HL-60 (cell line): ENCODE data around the gene SLC38A10.

Experiments used
- DNase-seq, 2 experiments: peaks; one replicate each; pipeline ENCODE4 v3.0.0-alpha.2; 2010 to 2020; ENCODE audit warnings: low read depth in 1 of 2, low spot score in 1 of 2
- H3K27ac ChIP-seq: fragments of 250-450 bp; sonication (Bioruptor Pico); replicated peaks from 2 replicates; pipeline ENCODE4 v1.5.1; 2020; ENCODE audit warnings: mild to moderate bottlenecking, moderate library complexity
- H3K27me3 ChIP-seq: fragments of 250-450 bp; sonication (Bioruptor Pico); 2 replicates; pipeline ENCODE4 v1.5.1; 2021; ENCODE audit warnings: mild to moderate bottlenecking, moderate library complexity; ENCODE audit not compliant: insufficient read depth, poor library complexity, severe bottlenecking
- H3K4me3 ChIP-seq: replicated peaks from 2 replicates; pipeline ENCODE4 v1.5.1; 2011; ENCODE audit warnings: mild to moderate bottlenecking, control low read depth, low read length; ENCODE audit not compliant: insufficient read depth
- CTCF ChIP-seq: IDR thresholded peaks from one replicate; pipeline ENCODE4 v1.5.1; 2011; ENCODE audit warnings: low read length, control low read depth, inconsistent platforms; ENCODE audit not compliant: insufficient read depth
- GABPA ChIP-seq: IDR thresholded peaks from 2 replicates; pipeline ENCODE4 v1.6.1; 2012; ENCODE audit warnings: low read depth
- POLR2AphosphoS5 ChIP-seq: IDR thresholded peaks from 2 replicates; pipeline ENCODE4 v1.6.1; 2012; ENCODE audit warnings: low read depth
- REST ChIP-seq: IDR thresholded peaks from 2 replicates; pipeline ENCODE4 v1.6.1; 2012; ENCODE audit warnings: low read depth; ENCODE audit not compliant: insufficient replicate concordance
- SPI1 ChIP-seq: IDR thresholded peaks from 2 replicates; pipeline ENCODE4 v1.6.1; 2012; ENCODE audit warnings: low read depth, mild to moderate bottlenecking, borderline replicate concordance

Gene SLC38A10

GRCh38 chr17:81332118-81332834, 37.2 kb upstream of the SLC38A10 start:
- Histone ChIP-seq H3K4me3 (no peak overlapping the region), H3K27me3 (no peaks in the 10 kb centered on the region), H3K27ac (no peak overlapping the region)
- TF ChIP-seq REST (no peak), SPI1 (no peak), CTCF (no peak), POLR2AphosphoS5 (no peak), GABPA (no peak)
- no peak for DNase-seq

DNA sequence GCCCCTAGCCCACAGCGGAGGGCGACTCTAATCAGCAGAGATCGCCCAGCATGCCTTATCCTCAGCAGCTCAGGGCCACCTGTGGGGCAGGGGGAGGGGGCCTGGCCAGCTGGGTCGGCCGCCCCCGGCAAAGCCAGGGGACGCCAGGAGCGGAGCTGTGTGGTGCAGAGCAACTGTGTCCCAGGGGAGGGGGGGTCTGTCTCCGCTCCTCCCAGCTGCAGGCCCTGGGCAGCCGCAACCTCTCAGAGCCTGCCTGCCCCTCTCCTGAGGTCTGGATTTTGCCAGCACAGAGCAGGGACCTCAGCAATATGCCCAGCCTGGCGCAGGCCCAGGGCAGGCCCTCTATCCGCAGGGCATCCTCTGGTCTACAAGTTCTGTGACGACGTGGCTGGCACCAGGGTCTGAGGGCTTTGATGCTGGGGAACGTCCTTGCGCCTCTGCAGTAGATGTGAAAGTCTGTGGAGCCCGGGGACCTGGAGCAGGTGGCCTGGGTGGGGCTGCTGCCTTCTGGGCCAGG, 36.5 kb upstream of the SLC38A10 start:
- no peak for DNase-seq
- Histone ChIP-seq H3K27me3 (no peaks in the 10 kb centered on the region), H3K27ac (no peak overlapping the region), H3K4me3 (no peak overlapping the region)
- TF ChIP-seq POLR2AphosphoS5 (no peak), GABPA (no peak), REST (no peak), CTCF (no peak), SPI1 (no peak)

- H3K27ac ChIP-seq, result no peak overlapping the region
- no peak for DNase-seq
- H3K4me3 ChIP-seq, result no peak overlapping the region
- TF ChIP-seq GABPA (no peak), REST (no peak), CTCF (no peak), SPI1 (no peak), POLR2AphosphoS5 (no peak)
- H3K27me3 ChIP-seq, result no peaks in the 10 kb centered on the region
Measured at GRCh38 chr17:81330884-81331245, 35.8 kb upstream of the SLC38A10 start.
